Esophagus squamous epithelium (tissue), 4 donors: Measurements from ENCODE around the gene POT1.

Experiments used
- POLR2A ChIP-seq, 4 donors: fragments of 450-650 bp; IDR thresholded peaks; one replicate each; pipeline ENCODE4 v1.6.1; 2017; ENCODE audit warnings: antibody characterized with exemption in 4 of 4, mild to moderate bottlenecking in 4 of 4, moderate library complexity in 3 of 4
- TF ChIP-seq, protein P1 (sequence below), 6 experiments: fragments of 450-650 bp in 4 of 6; fragments of 200-600 bp in 2 of 6; sonication (generic) in 2 of 6; IDR thresholded peaks; one replicate each; pipeline ENCODE4 v1.5.1; 2016 to 2019; ENCODE audit warnings: antibody characterized with exemption in 6 of 6, mild to moderate bottlenecking in 4 of 6, moderate library complexity in 4 of 6

DNA sequence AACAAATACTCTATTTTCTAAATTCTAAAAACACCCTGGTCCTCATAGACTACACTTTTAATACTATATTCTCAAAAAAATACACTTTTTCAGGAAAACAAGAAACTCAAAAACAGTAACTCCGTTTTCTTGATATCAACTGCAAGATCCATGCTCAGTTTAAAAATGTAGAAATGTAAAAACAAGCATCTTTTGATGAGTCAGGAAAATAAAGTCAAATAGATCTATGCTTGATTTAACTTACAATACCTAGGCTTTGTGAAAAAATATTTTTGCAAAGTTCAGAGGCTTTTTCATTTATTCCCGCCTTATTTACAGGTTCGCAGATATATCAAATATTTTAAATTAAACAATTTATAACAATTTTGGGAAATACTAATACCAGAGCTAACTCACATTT, 33.6 kb downstream of the POT1 start:
- TF ChIP-seq, protein P1, sequence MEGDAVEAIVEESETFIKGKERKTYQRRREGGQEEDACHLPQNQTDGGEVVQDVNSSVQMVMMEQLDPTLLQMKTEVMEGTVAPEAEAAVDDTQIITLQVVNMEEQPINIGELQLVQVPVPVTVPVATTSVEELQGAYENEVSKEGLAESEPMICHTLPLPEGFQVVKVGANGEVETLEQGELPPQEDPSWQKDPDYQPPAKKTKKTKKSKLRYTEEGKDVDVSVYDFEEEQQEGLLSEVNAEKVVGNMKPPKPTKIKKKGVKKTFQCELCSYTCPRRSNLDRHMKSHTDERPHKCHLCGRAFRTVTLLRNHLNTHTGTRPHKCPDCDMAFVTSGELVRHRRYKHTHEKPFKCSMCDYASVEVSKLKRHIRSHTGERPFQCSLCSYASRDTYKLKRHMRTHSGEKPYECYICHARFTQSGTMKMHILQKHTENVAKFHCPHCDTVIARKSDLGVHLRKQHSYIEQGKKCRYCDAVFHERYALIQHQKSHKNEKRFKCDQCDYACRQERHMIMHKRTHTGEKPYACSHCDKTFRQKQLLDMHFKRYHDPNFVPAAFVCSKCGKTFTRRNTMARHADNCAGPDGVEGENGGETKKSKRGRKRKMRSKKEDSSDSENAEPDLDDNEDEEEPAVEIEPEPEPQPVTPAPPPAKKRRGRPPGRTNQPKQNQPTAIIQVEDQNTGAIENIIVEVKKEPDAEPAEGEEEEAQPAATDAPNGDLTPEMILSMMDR (IDR thresholded peaks at IDR 0.05): no peak
- no peak for TF ChIP-seq POLR2A (IDR thresholded peaks at IDR 0.05)
